ENCODE measurements around the gene NME5.

- TF ChIP-seq CTCF (IDR thresholded peaks at IDR 0.05) (no peak), EP300 (IDR thresholded peaks at IDR 0.05) (no peak)
Measured at GRCh38 chr5:138096363-138096762, 42.9 kb downstream of the NME5 start.
